HepG2 (cell line): Measurements from ENCODE around the gene DLST. TPM values are rescaled to one million over a fixed set of nuclear protein-coding genes. Genes with fewer than 3 reads are reported as not detected.

Experiments used
- ATAC-seq: fragments of 200-7000 bp; cut with Tn5 transposase; 3 replicates; pipeline ENCODE4 v1.9.1; 2020; ENCODE audit warnings: mild to moderate bottlenecking, moderate library complexity
- BruUV-seq: library from RNA; stranded (reverse); fragments of 400-500 nt; replicated peaks from 2 replicates; lab custom pipeline; 2021; lab: Mats Ljungman, UMichigan
- CTCF ChIA-PET: fragments of 300-600 bp; formaldehyde crosslinking; extraction: SDS; loops from one replicate; lab custom pipeline; 2021; ENCODE audit warnings: low total read pairs, inconsistent platforms, low intra/inter-chr PET ratio; lab: Yijun Ruan, JAX
- POLR2A ChIA-PET: fragments of 350-600 bp; sonication (Branson Sonifier 250); formaldehyde crosslinking; loops from one replicate; lab custom pipeline; 2020; ENCODE audit warnings: antibody characterized with exemption, inconsistent platforms; lab: Yijun Ruan, JAX
- DNase-seq: peaks from one replicate; pipeline ENCODE4 v3.0.0-alpha.2; 2015; ENCODE audit warnings: low spot score
- FAIRE-seq: peaks from 3 replicates; lab custom pipeline; 2011; peaks lifted over from hg19 to GRCh38; lab: Jason Lieb, UNC
- H2AFZ ChIP-seq: one replicate; pipeline ENCODE4 v1.6.1; 2011; ENCODE audit warnings: low read length, inconsistent platforms
- H3K27ac ChIP-seq: fragments of 300-600 bp; 3 replicates; pipeline ENCODE4 v1.8.0; 2011; ENCODE audit warnings: mixed run types, mild to moderate bottlenecking, mixed read lengths, low read length, inconsistent platforms; ENCODE audit not compliant: insufficient read depth; ENCODE audit errors: extremely low read length
- H3K27me3 ChIP-seq, 2 experiments: fragments of 200-600 bp in 1 of 2; 2 replicates in 1 of 2; 3 replicates in 1 of 2; pipeline versions ENCODE4 v1.6.0 to v1.8.0; 2011; ENCODE audit warnings: low read length in 2 of 2, mild to moderate bottlenecking in 2 of 2, moderate library complexity in 2 of 2, inconsistent platforms in 1 of 2; ENCODE audit not compliant: insufficient read depth in 2 of 2, control insufficient read depth in 1 of 2
- H3K36me3 ChIP-seq, 2 experiments: fragments of 200-600 bp in 1 of 2; replicated peaks in 1 of 2; 2 replicates in 1 of 2; 3 replicates in 1 of 2; pipeline versions ENCODE4 v1.5.1 to v1.8.0; 2011; ENCODE audit warnings: low read length in 2 of 2, inconsistent platforms in 1 of 2; ENCODE audit not compliant: insufficient read depth in 2 of 2, control insufficient read depth in 1 of 2
- H3K4me1 ChIP-seq: 2 replicates; pipeline ENCODE4 v1.5.1; 2012; ENCODE audit warnings: low read length, inconsistent platforms; ENCODE audit not compliant: insufficient read depth
- H3K4me2 ChIP-seq: 2 replicates; pipeline ENCODE4 v1.6.0; 2011; ENCODE audit warnings: low read depth, low read length, inconsistent platforms
- H3K4me3 ChIP-seq, 3 experiments: fragments of 200-600 bp in 1 of 3; sonication (generic), shearing (Covaris generic) in 1 of 3; replicated peaks in 1 of 3; 2 replicates each; pipeline ENCODE4 v1.5.1; 2011 to 2016; ENCODE audit warnings: low read length in 3 of 3, inconsistent platforms in 2 of 3, low read depth in 2 of 3, mild to moderate bottlenecking in 2 of 3, control low read depth in 1 of 3, mixed read lengths in 1 of 3; ENCODE audit not compliant: insufficient read depth in 1 of 3
- H3K79me2 ChIP-seq: one replicate; pipeline ENCODE4 v1.6.1; 2011; ENCODE audit warnings: low read length, inconsistent platforms; ENCODE audit not compliant: insufficient read depth
- H3K9ac ChIP-seq: 2 replicates; pipeline ENCODE4 v1.6.0; 2011; ENCODE audit warnings: mild to moderate bottlenecking, low read depth, low read length, inconsistent platforms; ENCODE audit not compliant: insufficient read depth
- H3K9me3 ChIP-seq: 2 replicates; pipeline ENCODE4 v1.5.1; 2012; ENCODE audit warnings: mild to moderate bottlenecking, low read length
- H4K20me1 ChIP-seq: 2 replicates; pipeline ENCODE4 v1.6.0; 2011; ENCODE audit warnings: inconsistent platforms, mild to moderate bottlenecking, low read length, moderate library complexity; ENCODE audit not compliant: insufficient read depth
- ATF7-NPFF ChIP-seq: sonication (generic); formaldehyde crosslinking; IDR thresholded peaks from 2 replicates; pipeline ENCODE4 v1.8.1; 2023; ENCODE audit warnings: mild to moderate bottlenecking, low read depth, missing genetic modification reagents, moderate library complexity
- BATF2 ChIP-seq: sonication (generic); formaldehyde crosslinking; IDR thresholded peaks from 2 replicates; pipeline ENCODE4 v1.8.0; 2022; ENCODE audit warnings: mild to moderate bottlenecking, missing genetic modification reagents, moderate library complexity
- RBM39 ChIP-seq: fragments of 200-400 bp; formaldehyde crosslinking; IDR thresholded peaks from one replicate; pipeline ENCODE4 v1.6.1; 2018; ENCODE audit warnings: antibody characterized with exemption, mild to moderate bottlenecking, low read depth, low read length; ENCODE audit not compliant: poor library complexity, severe bottlenecking
- SRSF4 ChIP-seq: fragments of 200-400 bp; formaldehyde crosslinking; IDR thresholded peaks from one replicate; pipeline ENCODE4 v1.6.1; 2018; ENCODE audit warnings: mild to moderate bottlenecking, low read depth, low read length, moderate library complexity; ENCODE audit not compliant: poor library complexity, severe bottlenecking
- THAP11 ChIP-seq: IDR thresholded peaks from 2 replicates; pipeline ENCODE4 v1.6.1; 2016; ENCODE audit warnings: missing biosample characterization, missing genetic modification reagents
- THAP8 ChIP-seq: sonication (generic); formaldehyde crosslinking; IDR thresholded peaks from 2 replicates; pipeline ENCODE4 v1.5.1; 2020; ENCODE audit warnings: missing genetic modification reagents, mild to moderate bottlenecking, borderline replicate concordance
- ZC3H4 ChIP-seq: sonication (generic); formaldehyde crosslinking; IDR thresholded peaks from 2 replicates; pipeline ENCODE4 v1.4.0; 2020; ENCODE audit warnings: missing genetic modification reagents, borderline replicate concordance
- ZNF282 ChIP-seq: fragments of 450-650 bp; IDR thresholded peaks from 2 replicates; pipeline ENCODE4 v1.6.1; 2018; ENCODE audit not compliant: partially characterized antibody
- ZNF781 ChIP-seq: sonication (generic); formaldehyde crosslinking; IDR thresholded peaks from 2 replicates; pipeline ENCODE4 v1.5.1; 2020; ENCODE audit warnings: borderline replicate concordance, mild to moderate bottlenecking, missing genetic modification reagents; ENCODE audit errors: not compliant biosample characterization
- WGBS: methylation state at CpG from one replicate; pipeline ENCODE4 v1.1.6; 2017; ENCODE audit warnings: low lambda C conversion rate; 5-methylcytosine and 5-hydroxymethylcytosine counted together
- in situ Hi-C: cut with HindIII; loops from 2 replicates; pipeline ENCODE4 v1.10.0; 2017; ENCODE audit warnings: low pct_unique_long_range_greater_than_20kb; ENCODE audit not compliant: extremely low pct_ligation_motif_present
- intact Hi-C: fragments of 100-400 bp; cut with micrococcal nuclease; formaldehyde crosslinking; loops from one replicate; pipeline ENCODE4 v1.10.0; 2022; ENCODE audit not compliant: unreplicated experiment
- polyA plus RNA-seq, 8 experiments: library from polyadenylated mRNA; depleted of rRNA in 3 of 8; stranded (reverse) in 7 of 8; unstranded in 1 of 8; fragments of >200 nt; fragmentation: Illumina TruSeq in 4 of 8; extraction: Trizol in 4 of 8; gene quantifications; 2 replicates each; pipeline versions ENCODE4 v1.2.1 to v1.2.3, GENCODE V29; 2011 to 2016; ENCODE audit warnings: low read depth in 4 of 8, missing spikeins in 1 of 8, mixed read lengths in 1 of 8; ENCODE audit not compliant: insufficient read depth in 1 of 8
- total RNA-seq, 5 experiments: library from RNA; depleted of rRNA; stranded (reverse); fragments of >200 nt; fragmentation: Illumina TruSeq; extraction: Trizol; gene quantifications; 2 replicates each; pipeline ENCODE4 v1.2.3, GENCODE V29; 2016; ENCODE audit warnings: low read depth in 1 of 5

The DLST gene
- total and polyA plus RNA-seq, 2 of the 13 experiments (the other 11 are each of a cell fraction or from before 2014, with no cell fraction given): 56.5 to 94.3 TPM

DNA sequence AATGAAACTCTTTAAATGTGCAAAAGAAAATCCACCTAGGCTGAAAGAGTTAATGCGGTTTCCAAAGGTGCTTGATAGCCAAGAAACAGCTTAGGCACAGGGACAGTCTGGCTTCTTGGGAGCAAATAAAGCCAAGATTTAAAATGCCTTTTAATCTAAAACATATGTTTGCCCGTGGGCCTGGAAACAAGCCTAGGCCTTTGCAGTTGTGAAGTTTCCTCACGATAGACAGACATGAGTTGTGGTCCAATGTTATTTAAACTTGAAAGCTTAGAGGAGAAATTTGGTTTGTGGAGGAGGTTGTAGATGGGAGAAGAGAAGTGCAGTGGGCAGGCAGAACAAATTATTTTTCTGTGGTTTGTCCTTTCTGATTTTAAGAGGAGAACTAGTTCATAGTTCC is 35.5 kb upstream of the DLST start:
- POLR2A ChIA-PET: no interaction called here
- no peak overlapping the region for H3K4me2 ChIP-seq
- in situ Hi-C loops (no loop called here), intact Hi-C loops (no loop called here)
- no peak overlapping the region for H3K4me3 ChIP-seq
- no peak overlapping the region for H2AFZ ChIP-seq
- FAIRE-seq (no peak), ATAC-seq (no peak), DNase-seq (no peak)
- H3K4me1 ChIP-seq: peaks cover 7% of the 10 kb centered on the region
- H3K36me3 ChIP-seq: no peaks in the 10 kb centered on the region
- no peak overlapping the region for H3K27ac ChIP-seq
- no peaks in the 10 kb centered on the region for H3K27me3 ChIP-seq
- WGBS: 93% methylated on average over 3 of the region's 3 CpGs
- CTCF ChIA-PET: no interaction called here
- H4K20me1 ChIP-seq: no peaks in the 10 kb centered on the region
- TF ChIP-seq ZNF781 (CRISPR knock-in tag) (no peak), BATF2 (CRISPR knock-in tag) (no peak), THAP8 (CRISPR knock-in tag) (no peak)
- H3K79me2 ChIP-seq: no peaks in the 10 kb centered on the region
- no TSS peak for BruUV-seq
- H3K9ac ChIP-seq: no peak overlapping the region
- no peaks in the 10 kb centered on the region for H3K9me3 ChIP-seq

- no peak for DNase-seq
- Histone ChIP-seq H3K27me3 (no peaks in the 10 kb centered on the region), H2AFZ (no peak overlapping the region)
- BruUV-seq: no TSS peak
- 92% methylated on average over 1 of the region's 1 CpG for WGBS
- TF ChIP-seq SRSF4: no peak
- no peak for TF ChIP-seq ATF7-NPFF (CRISPR knock-in tag)
- TF ChIP-seq ZC3H4: no peak
- TF ChIP-seq RBM39: no peak
- no peak for TF ChIP-seq THAP11 (CRISPR knock-in tag)
- no peak for TF ChIP-seq ZNF282
- TF ChIP-seq, all 625 proteins: peak for 0
- H4K20me1 ChIP-seq: no peaks in the 10 kb centered on the region
- H3K4me3 ChIP-seq: no peak overlapping the region
- CTCF ChIA-PET: no interaction called here
- in situ Hi-C loops (no loop called here), intact Hi-C loops (no loop called here)
- no peaks in the 10 kb centered on the region for H3K36me3 ChIP-seq
- no peak for ATAC-seq
- H3K9me3 ChIP-seq: no peaks in the 10 kb centered on the region
- no peak overlapping the region for H3K9ac ChIP-seq
- no peak overlapping the region for H3K4me2 ChIP-seq
- H3K4me1 ChIP-seq: peaks cover 7% of the 10 kb centered on the region
- no peaks in the 10 kb centered on the region for H3K79me2 ChIP-seq
- no peak for FAIRE-seq
- no peak overlapping the region for H3K27ac ChIP-seq
- POLR2A ChIA-PET: no interaction called here
Observed at GRCh38 chr14:74846968-74847665, 34.6 kb upstream of the DLST start.
